ENCODE data around the gene SERPIND1. TPM values are rescaled to one million over a fixed set of nuclear protein-coding genes. Genes with fewer than 3 reads are reported as not detected.
"Not testable (repeated sequence)": the region's sequence is repeated elsewhere in the genome, so short reads cannot be mapped to it uniquely, and the experiment has no call there.

The SERPIND1 gene
- total RNA-seq, 4 donors from 2014 or later = 0.15 TPM; not detected in 3

GRCh38 chr22:20815477-20816050 is 41.7 kb downstream of the SERPIND1 start:
- Histone ChIP-seq H3K4me3 (no peak overlapping the region), H3K4me1 (no peaks in the 10 kb centered on the region), H3K36me3 (peaks cover 0 to 99% of the 10 kb centered on the region in 2 donors), H3K27me3 (no peaks in the 10 kb centered on the region), H3K9me3 (no peaks in the 10 kb centered on the region), H3K27ac (no peak overlapping the region)
- no peak for ATAC-seq
- 79 to 91% methylated on average over 7 to 9 of the region's 9 CpGs for WGBS, 2 donors (ENCODE audit: low coverage in 1 of 2)
- no peak for TF ChIP-seq POLR2A (IDR thresholded peaks at IDR 0.05)
- no peak for TF ChIP-seq EP300 (IDR thresholded peaks at IDR 0.05)
- TF ChIP-seq POLR2AphosphoS5 (IDR thresholded peaks at IDR 0.05) = no peak
- TF ChIP-seq CTCF (IDR thresholded peaks at IDR 0.05) = no peak

GRCh38 chr22:20816559-20816958 is 42.6 kb downstream of the SERPIND1 start:
- H3K36me3 ChIP-seq = peaks cover 0 to 99% of the 10 kb centered on the region in 2 donors
- WGBS, 2 donors (ENCODE audit: low coverage in 1 of 2) = 80 to 92% methylated on average over 1 to 6 of the region's 6 CpGs

GRCh38 chr22:20818471-20818870 is 44.6 kb downstream of the SERPIND1 start:
- Histone ChIP-seq H3K4me3 (no peak overlapping the region), H3K36me3 (peaks cover 0 to 99% of the 10 kb centered on the region in 2 donors), H3K9me3 (no peaks in the 10 kb centered on the region), H3K27ac (no peak overlapping the region), H3K27me3 (no peaks in the 10 kb centered on the region), H3K4me1 (no peaks in the 10 kb centered on the region)
- WGBS, 2 donors (ENCODE audit: low coverage in 1 of 2) = 68 to 94% methylated on average over 3 of the region's 3 CpGs
- ATAC-seq = no peak
- no peak for TF ChIP-seq EP300 (IDR thresholded peaks at IDR 0.05)

More at GRCh38 chr22:20816559-20816958, 42.6 kb downstream of the SERPIND1 start:
- H3K4me3 ChIP-seq = no peak overlapping the region
- H3K27me3 ChIP-seq = no peaks in the 10 kb centered on the region
- H3K9me3 ChIP-seq = no peaks in the 10 kb centered on the region
- no peak for ATAC-seq
- no peak for TF ChIP-seq POLR2AphosphoS5 (IDR thresholded peaks at IDR 0.05)
- TF ChIP-seq CTCF (IDR thresholded peaks at IDR 0.05) = no peak
- no peak for TF ChIP-seq POLR2A (IDR thresholded peaks at IDR 0.05)
- no peaks in the 10 kb centered on the region for H3K4me1 ChIP-seq
- H3K27ac ChIP-seq = no peak overlapping the region

- no peak overlapping the region for H3K27ac ChIP-seq
Observed at GRCh38 chr22:20819471-20819870, 45.6 kb downstream of the SERPIND1 start.

GRCh38 chr22:20821717-20822239 is 47.9 kb downstream of the SERPIND1 start:
- H3K27ac ChIP-seq = not testable (repeated sequence)

More at GRCh38 chr22:20819471-20819870, 45.6 kb downstream of the SERPIND1 start:
- TF ChIP-seq EP300 (IDR thresholded peaks at IDR 0.05) (no peak), POLR2A (IDR thresholded peaks at IDR 0.05) (no peak), CTCF (IDR thresholded peaks at IDR 0.05) (no peak), POLR2AphosphoS5 (IDR thresholded peaks at IDR 0.05) (no peak)
- peaks cover 0 to 99% of the 10 kb centered on the region in 2 donors for H3K36me3 ChIP-seq
- no peaks in the 10 kb centered on the region for H3K27me3 ChIP-seq
- no peaks in the 10 kb centered on the region for H3K4me1 ChIP-seq
- 97 to 100% methylated on average over 3 to 7 of the region's 9 CpGs for WGBS, 2 donors (ENCODE audit: low coverage in 1 of 2)
- no peaks in the 10 kb centered on the region for H3K9me3 ChIP-seq
- no peak for ATAC-seq
- no peak overlapping the region for H3K4me3 ChIP-seq

GRCh38 chr22:20822240-20822639 is 48.3 kb downstream of the SERPIND1 start:
- Histone ChIP-seq H3K9me3 (no peaks in the 10 kb centered on the region), H3K4me1 (no peaks in the 10 kb centered on the region), H3K4me3 (no peak overlapping the region), H3K27me3 (no peaks in the 10 kb centered on the region), H3K36me3 (peaks cover 0 to 98% of the 10 kb centered on the region in 2 donors), H3K27ac (no peak overlapping the region)
- no peak for TF ChIP-seq POLR2AphosphoS5 (IDR thresholded peaks at IDR 0.05)
- TF ChIP-seq POLR2A (IDR thresholded peaks at IDR 0.05) = no peak
- no peak for TF ChIP-seq EP300 (IDR thresholded peaks at IDR 0.05)
- no peak for TF ChIP-seq CTCF (IDR thresholded peaks at IDR 0.05)
- no peak for ATAC-seq
- 94 to 98% methylated on average over 5 of the region's 5 CpGs for WGBS, 2 donors (ENCODE audit: low coverage in 1 of 2)

More at GRCh38 chr22:20821717-20822239, 47.9 kb downstream of the SERPIND1 start:
- not testable (repeated sequence) for H3K4me1 ChIP-seq, H3K27me3 ChIP-seq, H3K4me3 ChIP-seq, ATAC-seq, H3K9me3 ChIP-seq
- H3K36me3 ChIP-seq = peaks cover 0 to 98% of the 10 kb centered on the region in 2 donors
- whole genome bisulfite sequencing, 2 donors (ENCODE audit: low coverage in 1 of 2) = 75 to 88% methylated on average over 2 to 5 of the region's 8 CpGs

Measured in gastroesophageal sphincter (tissue), 4 donors.